HCT116 (cell line): ENCODE data around the gene PPM1H. TPM values are rescaled to one million over a fixed set of nuclear protein-coding genes. Genes with fewer than 3 reads are reported as not detected.

Experiments used
- ATAC-seq: fragments of 200-7000 bp; cut with Tn5 transposase; 2 replicates; pipeline ENCODE4 v1.9.1; 2020; ENCODE audit warnings: mild to moderate bottlenecking, moderate library complexity
- BruUV-seq: library from RNA; stranded (reverse); fragments of 400-500 nt; replicated peaks from 2 replicates; lab custom pipeline; 2021; lab: Mats Ljungman, UMichigan
- CTCF ChIA-PET: fragments of 300-600 bp; sonication (Branson Sonifier 250); formaldehyde crosslinking; loops from one replicate; lab custom pipeline; 2021; ENCODE audit warnings: antibody characterized with exemption; lab: Charles Lee
- POLR2A ChIA-PET: fragments of 300-600, 350-600 bp; sonication (Branson Sonifier 250); formaldehyde crosslinking; loops from one replicate; lab custom pipeline; 2021; ENCODE audit warnings: antibody characterized with exemption; lab: Charles Lee
- RAD21 ChIA-PET, 2 experiments: fragments of 300-600 bp; sonication (Branson Sonifier 250); formaldehyde crosslinking; loops; one replicate each; lab custom pipeline; 2023; ENCODE audit warnings: low total read pairs in 2 of 2; ENCODE audit not compliant: uncharacterized antibody in 2 of 2, unreplicated experiment in 2 of 2, low non-redundant PET in 1 of 2; lab: Charles Lee
- DNase-seq: peaks from one replicate; pipeline ENCODE4 v3.0.0-alpha.2; 2010; ENCODE audit warnings: low read depth, low spot score
- H2AFZ ChIP-seq: fragments of 200-600 bp; shearing (Covaris generic), sonication (generic); 2 replicates; pipeline ENCODE4 v1.6.1; 2017; ENCODE audit warnings: low read depth, mixed run types, mixed read lengths, antibody characterized with exemption, low read length; ENCODE audit not compliant: poor library complexity, severe bottlenecking
- H3K27ac ChIP-seq: 2 replicates; pipeline ENCODE4 v1.5.1; 2012; ENCODE audit warnings: low read depth, low read length
- H3K27me3 ChIP-seq: fragments of 200-600 bp; sonication (generic); 2 replicates; pipeline ENCODE4 v1.6.1; 2016; ENCODE audit warnings: mixed run types, low read length, mixed read lengths; ENCODE audit not compliant: insufficient read depth
- H3K36me3 ChIP-seq, 2 experiments: fragments of 200-500 bp in 1 of 2; fragments of 200-600 bp in 1 of 2; sonication (Bioruptor generic) in 1 of 2; sonication (generic) in 1 of 2; 2 replicates each; pipeline versions ENCODE4 v1.5.1 to v1.6.1; 2014 to 2016; ENCODE audit warnings: low read length in 2 of 2, inconsistent platforms in 1 of 2, mixed read lengths in 1 of 2, mixed run types in 1 of 2; ENCODE audit not compliant: insufficient read depth in 2 of 2, control insufficient read depth in 1 of 2
- H3K4me1 ChIP-seq, 2 experiments: fragments of 200-600 bp in 1 of 2; sonication (generic) in 1 of 2; 2 replicates each; pipeline versions ENCODE4 v1.5.1 to v1.6.1; 2012 to 2017; ENCODE audit warnings: low read length in 2 of 2, inconsistent platforms in 1 of 2, mild to moderate bottlenecking in 1 of 2, mixed read lengths in 1 of 2, mixed run types in 1 of 2, moderate library complexity in 1 of 2; ENCODE audit not compliant: insufficient read depth in 2 of 2, control insufficient read depth in 1 of 2
- H3K4me2 ChIP-seq: fragments of 200-600 bp; sonication (generic); 2 replicates; pipeline ENCODE4 v1.6.1; 2017; ENCODE audit warnings: mixed run types, low read length, mixed read lengths
- H3K4me3 ChIP-seq, 2 experiments: fragments of 200-600 bp in 1 of 2; sonication (generic) in 1 of 2; replicated peaks in 1 of 2; 2 replicates each; pipeline ENCODE4 v1.5.1; 2011 to 2016; ENCODE audit warnings: low read length in 2 of 2, control low read depth in 1 of 2, low read depth in 1 of 2, mild to moderate bottlenecking in 1 of 2, mixed read lengths in 1 of 2, mixed run types in 1 of 2
- H3K79me2 ChIP-seq: fragments of 200-600 bp; sonication (generic); 2 replicates; pipeline ENCODE4 v1.6.1; 2017; ENCODE audit warnings: mild to moderate bottlenecking, mixed run types, low read length, moderate library complexity, mixed read lengths; ENCODE audit not compliant: insufficient read depth
- H3K9ac ChIP-seq: fragments of 200-600 bp; sonication (generic); 2 replicates; pipeline ENCODE4 v1.6.1; 2016; ENCODE audit warnings: low read length, mixed read lengths
- H3K9me2 ChIP-seq: fragments of 200-600 bp; sonication (generic), shearing (Covaris generic); 2 replicates; pipeline ENCODE4 v1.6.1; 2017; ENCODE audit warnings: mixed run types, mild to moderate bottlenecking, moderate library complexity; ENCODE audit not compliant: insufficient read depth
- H3K9me3 ChIP-seq, 2 experiments: fragments of 200-500 bp in 1 of 2; fragments of 200-600 bp in 1 of 2; sonication (Bioruptor generic) in 1 of 2; sonication (generic) in 1 of 2; 2 replicates each; pipeline ENCODE4 v1.6.1; 2014 to 2017; ENCODE audit warnings: low read length in 2 of 2, mixed read lengths in 2 of 2, inconsistent platforms in 1 of 2, low read depth in 1 of 2, mild to moderate bottlenecking in 1 of 2, mixed run types in 1 of 2, moderate library complexity in 1 of 2; ENCODE audit not compliant: control insufficient read depth in 1 of 2, insufficient read depth in 1 of 2
- H4K20me1 ChIP-seq: fragments of 200-600 bp; sonication (generic), shearing (Covaris generic); 2 replicates; pipeline ENCODE4 v1.6.1; 2017; ENCODE audit warnings: mixed run types, mild to moderate bottlenecking, moderate library complexity; ENCODE audit not compliant: insufficient read depth
- CEBPB ChIP-seq: IDR thresholded peaks from 2 replicates; pipeline ENCODE4 v1.6.1; 2012; ENCODE audit warnings: low read depth
- CTCF ChIP-seq, 3 experiments: fragments of 200-600 bp in 1 of 3; sonication (generic) in 1 of 3; IDR thresholded peaks in 2 of 3; conservative IDR thresholded peaks in 1 of 3; 2 replicates each; pipeline ENCODE4 v1.5.1; 2012 to 2017; ENCODE audit warnings: low read depth in 2 of 3, low read length in 2 of 3, antibody characterized with exemption in 1 of 3, borderline replicate concordance in 1 of 3, control low read depth in 1 of 3, mild to moderate bottlenecking in 1 of 3, mixed read lengths in 1 of 3, mixed run types in 1 of 3, moderate library complexity in 1 of 3; ENCODE audit not compliant: insufficient read depth in 1 of 3
- EZH2 ChIP-seq: fragments of 200-600 bp; sonication (generic); IDR thresholded peaks from 2 replicates; pipeline ENCODE4 v1.6.1; 2017; ENCODE audit warnings: antibody characterized with exemption, mixed run types
- EZH2phosphoT487 ChIP-seq: fragments of 200-600 bp; IDR thresholded peaks from 2 replicates; pipeline ENCODE4 v1.6.1; 2018; ENCODE audit warnings: antibody characterized with exemption, borderline replicate concordance
- FOSL1 ChIP-seq: IDR thresholded peaks from 2 replicates; pipeline ENCODE4 v1.6.1; 2012; ENCODE audit warnings: low read depth
- JUND ChIP-seq: IDR thresholded peaks from 2 replicates; pipeline ENCODE4 v1.6.1; 2012
- RAD21 ChIP-seq: IDR thresholded peaks from 2 replicates; pipeline ENCODE4 v1.6.1; 2012; ENCODE audit warnings: low read depth, mild to moderate bottlenecking
- SIN3A ChIP-seq: IDR thresholded peaks from 2 replicates; pipeline ENCODE4 v1.6.1; 2012; ENCODE audit warnings: low read depth
- SP1 ChIP-seq: IDR thresholded peaks from 2 replicates; pipeline ENCODE4 v1.6.1; 2012; ENCODE audit warnings: low read depth
- SRF ChIP-seq: IDR thresholded peaks from 2 replicates; pipeline ENCODE4 v1.6.1; 2012; ENCODE audit warnings: low read depth
- YY1 ChIP-seq: IDR thresholded peaks from 2 replicates; pipeline ENCODE4 v1.6.1; 2011; ENCODE audit warnings: low read length, low read depth, moderate library complexity, mild to moderate bottlenecking; ENCODE audit not compliant: insufficient replicate concordance; ENCODE audit errors: extremely low read depth
- ZFX ChIP-seq: fragments of 450-650 bp; IDR thresholded peaks from 2 replicates; pipeline ENCODE4 v1.6.1; 2017
- intact Hi-C: fragments of 100-400 bp; cut with micrococcal nuclease; formaldehyde crosslinking; loops from 2 replicates; pipeline ENCODE4 v1.10.0; 2022
- total RNA-seq: library from RNA; stranded (reverse); gene quantifications from one replicate; pipeline ENCODE4 v1.2.1, GENCODE V29; 2021; ENCODE audit not compliant: unreplicated experiment
- TF ChIP-seq, protein P1 (sequence below): IDR thresholded peaks from 2 replicates; pipeline ENCODE4 v1.6.1; 2012; ENCODE audit warnings: low read depth

Gene PPM1H
- total RNA-seq, 1 experiment from 2014 or later, result 8.0 TPM

DNA sequence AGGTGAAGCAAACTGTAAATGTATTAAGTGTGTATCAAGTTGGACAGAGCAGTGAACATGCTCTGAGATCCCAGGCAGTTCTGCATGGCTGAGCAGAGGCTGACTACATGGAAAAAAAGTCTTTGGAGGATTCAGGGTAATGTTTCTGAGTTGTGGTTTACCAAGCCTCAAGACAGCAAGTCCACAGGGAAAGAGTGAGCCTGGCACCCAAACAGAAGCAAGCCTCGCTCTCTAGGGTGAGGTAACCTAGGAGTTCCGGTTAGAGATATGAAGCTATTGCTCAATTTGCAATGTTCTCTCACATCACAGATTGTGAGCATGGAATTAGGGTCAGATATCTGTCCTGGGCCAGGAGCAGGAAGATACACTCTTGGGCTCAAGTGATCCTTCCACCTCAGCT is 309.7 kb downstream of the PPM1H start:
- DNase-seq (no peak), ATAC-seq (no peak)
- Histone ChIP-seq H3K4me3 (no peak overlapping the region), H3K9ac (no peak overlapping the region), H3K36me3 (no peaks in the 10 kb centered on the region), H3K27me3 (no peaks in the 10 kb centered on the region), H3K4me1 (peaks cover 0 to 3% of the 10 kb centered on the region in 2 experiments; a peak in 1 of 4 replicates), H3K79me2 (no peaks in the 10 kb centered on the region), H3K4me2 (no peak overlapping the region), H4K20me1 (no peaks in the 10 kb centered on the region), H3K9me2 (no peaks in the 10 kb centered on the region), H3K9me3 (no peaks in the 10 kb centered on the region), H2AFZ (no peak overlapping the region), H3K27ac (no peak overlapping the region)
- intact Hi-C loops, result no loop called here
- no TSS peak for BruUV-seq
- TF ChIP-seq ZFX (no peak), YY1 (no peak), EZH2phosphoT487 (no peak), FOSL1 (no peak)
- TF ChIP-seq, protein P1, sequence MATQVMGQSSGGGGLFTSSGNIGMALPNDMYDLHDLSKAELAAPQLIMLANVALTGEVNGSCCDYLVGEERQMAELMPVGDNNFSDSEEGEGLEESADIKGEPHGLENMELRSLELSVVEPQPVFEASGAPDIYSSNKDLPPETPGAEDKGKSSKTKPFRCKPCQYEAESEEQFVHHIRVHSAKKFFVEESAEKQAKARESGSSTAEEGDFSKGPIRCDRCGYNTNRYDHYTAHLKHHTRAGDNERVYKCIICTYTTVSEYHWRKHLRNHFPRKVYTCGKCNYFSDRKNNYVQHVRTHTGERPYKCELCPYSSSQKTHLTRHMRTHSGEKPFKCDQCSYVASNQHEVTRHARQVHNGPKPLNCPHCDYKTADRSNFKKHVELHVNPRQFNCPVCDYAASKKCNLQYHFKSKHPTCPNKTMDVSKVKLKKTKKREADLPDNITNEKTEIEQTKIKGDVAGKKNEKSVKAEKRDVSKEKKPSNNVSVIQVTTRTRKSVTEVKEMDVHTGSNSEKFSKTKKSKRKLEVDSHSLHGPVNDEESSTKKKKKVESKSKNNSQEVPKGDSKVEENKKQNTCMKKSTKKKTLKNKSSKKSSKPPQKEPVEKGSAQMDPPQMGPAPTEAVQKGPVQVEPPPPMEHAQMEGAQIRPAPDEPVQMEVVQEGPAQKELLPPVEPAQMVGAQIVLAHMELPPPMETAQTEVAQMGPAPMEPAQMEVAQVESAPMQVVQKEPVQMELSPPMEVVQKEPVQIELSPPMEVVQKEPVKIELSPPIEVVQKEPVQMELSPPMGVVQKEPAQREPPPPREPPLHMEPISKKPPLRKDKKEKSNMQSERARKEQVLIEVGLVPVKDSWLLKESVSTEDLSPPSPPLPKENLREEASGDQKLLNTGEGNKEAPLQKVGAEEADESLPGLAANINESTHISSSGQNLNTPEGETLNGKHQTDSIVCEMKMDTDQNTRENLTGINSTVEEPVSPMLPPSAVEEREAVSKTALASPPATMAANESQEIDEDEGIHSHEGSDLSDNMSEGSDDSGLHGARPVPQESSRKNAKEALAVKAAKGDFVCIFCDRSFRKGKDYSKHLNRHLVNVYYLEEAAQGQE, result no peak
- ChIA-PET POLR2A (no interaction called here), CTCF (no interaction called here), RAD21 (no interaction called here)

- Histone ChIP-seq H3K79me2 (no peaks in the 10 kb centered on the region), H3K4me3 (no peak overlapping the region), H3K9ac (no peak overlapping the region), H3K9me2 (no peaks in the 10 kb centered on the region), H3K27ac (no peak overlapping the region), H3K36me3 (no peaks in the 10 kb centered on the region), H4K20me1 (no peaks in the 10 kb centered on the region), H2AFZ (no peak overlapping the region), H3K27me3 (no peaks in the 10 kb centered on the region), H3K4me2 (no peak overlapping the region), H3K4me1 (peaks cover 0 to 3% of the 10 kb centered on the region in 2 experiments; a peak in 1 of 4 replicates), H3K9me3 (no peaks in the 10 kb centered on the region)
- ATAC-seq (no peak), DNase-seq (no peak)
- CTCF ChIA-PET, result no interaction called here
- no TSS peak for BruUV-seq
- intact Hi-C loops, result no loop called here
- RAD21 ChIA-PET, result no interaction called here
- POLR2A ChIA-PET, result no interaction called here
- no peak for TF ChIP-seq SP1
- TF ChIP-seq EZH2, result no peak
- no peak for TF ChIP-seq RAD21
- no peak for TF ChIP-seq CTCF (IDR thresholded peaks at IDR 0.05 in 2 of 3, conservative IDR thresholded peaks at IDR 0.05 in 1 of 3; ENCODE audit: borderline replicate concordance in 1 of 3, insufficient read depth in 1 of 3, low read depth in 2 of 3, low read length in 2 of 3)
- no peak for TF ChIP-seq CEBPB
- no peak for TF ChIP-seq SRF
- no peak for TF ChIP-seq SIN3A
- TF ChIP-seq JUND, result no peak
Observed at GRCh38 chr12:62622177-62622576, 312.8 kb downstream of the PPM1H start.
